ENCODE measurements around the gene CACNA1D. TPM values are rescaled to one million over a fixed set of nuclear protein-coding genes. Genes with fewer than 3 reads are reported as not detected.
A peak's percentile ranks its signal among the peaks of the same experiment; 100 is the strongest.

Gene CACNA1D
- total RNA-seq, 2 experiments from 2014 or later, result not detected

GRCh38 chr3:53704363-53704725, 209.9 kb downstream of the CACNA1D start:
- ChIA-PET POLR2A (no interaction called here), CTCF (no interaction called here)
- Mint-ChIP-seq H3K27me3 (no peaks in the 10 kb centered on the region), H3K4me1 (ENCODE audit: low read depth) (peaks cover 6% of the 10 kb centered on the region), H3K27ac (no peak overlapping the region), H3K36me3 (ENCODE audit: low read depth) (no peaks in the 10 kb centered on the region), H3K4me3 (no peak overlapping the region), H3K9me3 (no peaks in the 10 kb centered on the region)
- no peak for TF ChIP-seq CTCF (IDR thresholded peaks at IDR 0.05)
- DNase-seq (no peak), ATAC-seq (no peak)
- intact Hi-C loops (cut with micrococcal nuclease), result no loop called here

- H3K9me3 Mint-ChIP-seq, result no peaks in the 10 kb centered on the region
- H3K27me3 Mint-ChIP-seq, result no peaks in the 10 kb centered on the region
- H3K27ac Mint-ChIP-seq, result no peak overlapping the region
- ChIA-PET POLR2A (no interaction called here), CTCF (no interaction called here)
- no peak overlapping the region for H3K4me3 Mint-ChIP-seq
- no peaks in the 10 kb centered on the region for H3K36me3 Mint-ChIP-seq (ENCODE audit: low read depth)
- H3K4me1 Mint-ChIP-seq (ENCODE audit: low read depth), result peaks cover 6% of the 10 kb centered on the region
- intact Hi-C loops (cut with micrococcal nuclease), result no loop called here
- DNase-seq, result no peak
- TF ChIP-seq CTCF (IDR thresholded peaks at IDR 0.05), result no peak
- ATAC-seq, result no peak
These were observed 210.8 kb downstream of the CACNA1D start for GRCh38 chr3:53705024-53705745.

GRCh38 chr3:53705774-53706173, 211.4 kb downstream of the CACNA1D start:
- ATAC-seq, result peak; percentile 60
- Mint-ChIP-seq H3K4me3 (no peak overlapping the region), H3K36me3 (ENCODE audit: low read depth) (no peaks in the 10 kb centered on the region), H3K27ac (no peak overlapping the region), H3K27me3 (no peaks in the 10 kb centered on the region), H3K4me1 (ENCODE audit: low read depth) (peaks cover 6% of the 10 kb centered on the region), H3K9me3 (no peaks in the 10 kb centered on the region)
- intact Hi-C loops (cut with micrococcal nuclease), result no loop called here
- no peak for TF ChIP-seq CTCF (IDR thresholded peaks at IDR 0.05)
- ChIA-PET CTCF (interaction anchor here (1.3 kb wide), 1 partner anchor 330 kb away, joined by 3 read pairs; no protein-coding TSS in a partner anchor), POLR2A (no interaction called here)
- DNase-seq, result peak; percentile 20

GRCh38 chr3:53707222-53707621, 212.8 kb downstream of the CACNA1D start:
- intact Hi-C loops (cut with micrococcal nuclease), result no loop called here
- Mint-ChIP-seq H3K36me3 (ENCODE audit: low read depth) (no peaks in the 10 kb centered on the region), H3K9me3 (no peaks in the 10 kb centered on the region), H3K27me3 (no peaks in the 10 kb centered on the region), H3K4me3 (no peak overlapping the region), H3K27ac (no peak overlapping the region), H3K4me1 (ENCODE audit: low read depth) (peaks cover 6% of the 10 kb centered on the region)
- TF ChIP-seq CTCF (IDR thresholded peaks at IDR 0.05), result no peak
- DNase-seq (no peak), ATAC-seq (no peak)
- CTCF ChIA-PET, result interaction anchor here (0.6 to 1.3 kb wide), 2 partner anchors 14 to 331 kb away, joined by 3 read pairs; no protein-coding TSS in a partner anchor
- POLR2A ChIA-PET, result no interaction called here

GRCh38 chr3:53708001-53708621, 213.7 kb downstream of the CACNA1D start:
- Mint-ChIP-seq H3K4me3 (no peak overlapping the region), H3K27me3 (no peaks in the 10 kb centered on the region), H3K9me3 (no peaks in the 10 kb centered on the region), H3K4me1 (ENCODE audit: low read depth) (peaks cover 6% of the 10 kb centered on the region), H3K36me3 (ENCODE audit: low read depth) (no peaks in the 10 kb centered on the region), H3K27ac (no peak overlapping the region)
- TF ChIP-seq CTCF (IDR thresholded peaks at IDR 0.05), result no peak
- DNase-seq (no peak), ATAC-seq (no peak)
- ChIA-PET POLR2A (no interaction called here), CTCF (interaction anchor here (0.6 to 1.8 kb wide), 3 partner anchors 15 to 333 kb away, joined by 3 to 4 read pairs (median 4); no protein-coding TSS in a partner anchor)
- intact Hi-C loops (cut with micrococcal nuclease), result no loop called here

Measured in activated CD8-positive, alpha-beta T cell treated with anti-CD3 and anti-CD28 coated beads for 36 hours (primary cell).